ENCODE data around the gene RNU7-1.

- TF ChIP-seq CTCF (IDR thresholded peaks at IDR 0.05; ENCODE audit: insufficient read depth, low read length) = no peak
- TF ChIP-seq POLR2AphosphoS5 (IDR thresholded peaks at IDR 0.05; ENCODE audit: low read depth) = no peak
- no peak for TF ChIP-seq GABPA (IDR thresholded peaks at IDR 0.05; ENCODE audit: low read depth)
- TF ChIP-seq REST (IDR thresholded peaks at IDR 0.05; ENCODE audit: insufficient replicate concordance, low read depth) = no peak
- TF ChIP-seq SPI1 (IDR thresholded peaks at IDR 0.05; ENCODE audit: borderline replicate concordance, low read depth) = no peak
Measured at GRCh38 chr12:6943389-6943721, 261 bp upstream of the RNU7-1 start.

All from HL-60 (cell line).